IPS-11a (cell line): ENCODE measurements around the gene HNRNPM.
A peak's percentile ranks its signal among the peaks of the same experiment; 100 is the strongest.
"Not testable (repeated sequence)": the region's sequence is repeated elsewhere in the genome, so short reads cannot be mapped to it uniquely, and the experiment has no call there.

Experiments
- H3K4me3 ChIP-seq: one replicate; pipeline ENCODE4 v1.5.1; 2013; ENCODE audit warnings: low read depth, low read length, control low read depth

Gene HNRNPM

DNA sequence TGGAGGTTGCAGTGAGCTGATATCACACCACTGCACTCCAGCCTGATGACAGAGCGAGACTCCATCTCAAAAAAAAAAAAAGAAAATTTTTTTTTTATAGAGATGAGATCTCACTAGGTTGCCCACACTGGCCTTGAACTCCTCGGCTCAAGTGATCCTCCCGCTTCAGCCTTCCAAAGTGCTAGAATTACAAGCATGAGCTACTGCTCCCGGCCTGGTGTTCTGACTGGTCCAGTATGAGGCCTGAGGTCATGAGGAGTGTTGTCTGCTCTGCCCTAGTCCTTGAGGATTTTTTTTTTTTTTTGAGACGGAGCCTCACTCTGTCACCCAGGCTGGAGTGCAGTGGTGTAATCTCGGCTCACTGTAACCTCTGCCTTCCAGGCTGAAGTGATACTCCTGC lies 19.4 kb upstream of the HNRNPM start:
- not testable (repeated sequence) for H3K4me3 ChIP-seq

DNA sequence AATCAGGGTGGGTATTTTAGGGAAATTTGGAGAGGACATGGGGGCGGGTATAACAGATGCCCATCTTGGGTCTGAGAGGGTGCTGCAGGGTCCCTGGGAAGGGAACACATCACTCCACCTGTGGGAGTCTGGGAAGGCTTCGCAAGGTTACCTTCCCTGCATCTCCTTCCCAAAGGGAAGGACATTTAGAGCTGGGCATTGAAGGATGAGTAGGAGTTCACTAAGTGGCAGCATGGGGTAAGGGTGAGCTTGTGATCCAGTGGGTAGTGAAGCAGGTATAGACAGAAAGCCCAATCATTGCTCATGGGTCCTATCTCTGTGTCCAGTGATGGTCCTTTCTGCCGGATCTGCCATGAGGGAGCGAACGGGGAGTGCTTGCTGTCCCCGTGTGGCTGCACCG lies 18.5 kb upstream of the HNRNPM start:
- H3K4me3 ChIP-seq = no peak overlapping the region

- H3K4me3 ChIP-seq = no peak overlapping the region
Observed at GRCh38 chr19:8429044-8429443, 15.7 kb upstream of the HNRNPM start.

DNA sequence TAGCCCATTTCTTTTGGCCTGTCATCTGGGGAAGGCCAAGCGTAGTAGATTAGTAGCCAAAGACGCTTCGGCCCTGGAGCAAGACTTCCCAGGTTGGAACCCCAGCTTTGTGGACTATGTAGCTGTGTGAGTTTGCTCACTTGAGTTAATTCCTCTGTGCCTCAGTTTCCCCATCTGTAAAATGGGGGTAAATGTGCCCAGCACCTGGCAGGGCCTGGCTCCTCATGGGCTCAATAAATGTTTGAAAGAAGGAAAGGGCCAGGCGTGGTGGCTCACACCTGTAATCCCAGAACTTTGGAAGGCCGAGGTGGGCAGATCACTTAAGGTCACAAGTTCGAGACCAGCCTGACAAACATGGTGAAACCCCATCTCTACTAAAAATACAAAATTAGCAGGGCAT lies 14.9 kb upstream of the HNRNPM start:
- no peak overlapping the region for H3K4me3 ChIP-seq

GRCh38 chr19:8430650-8431049 lies 14.1 kb upstream of the HNRNPM start:
- H3K4me3 ChIP-seq = no peak overlapping the region

DNA sequence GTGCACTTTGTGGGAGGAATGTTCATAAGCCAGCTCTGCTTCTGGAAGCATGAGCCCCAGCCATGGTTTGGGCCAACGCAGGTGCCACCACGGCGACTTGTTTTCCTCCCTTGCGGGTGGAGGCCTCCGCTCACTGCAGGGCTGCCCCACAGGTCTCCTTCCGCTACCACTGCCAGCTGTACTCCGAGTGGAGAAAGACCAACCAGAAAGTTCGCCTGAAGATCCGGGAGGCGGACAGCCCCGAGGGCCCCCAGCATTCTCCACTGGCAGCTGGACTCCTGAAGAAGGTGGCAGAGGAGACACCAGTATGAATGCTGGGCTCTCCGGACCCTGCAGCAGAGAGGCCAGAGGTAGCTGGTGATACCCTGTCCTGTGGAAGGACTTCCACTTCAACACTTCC lies 6.5 kb upstream of the HNRNPM start:
- no peak overlapping the region for H3K4me3 ChIP-seq

DNA sequence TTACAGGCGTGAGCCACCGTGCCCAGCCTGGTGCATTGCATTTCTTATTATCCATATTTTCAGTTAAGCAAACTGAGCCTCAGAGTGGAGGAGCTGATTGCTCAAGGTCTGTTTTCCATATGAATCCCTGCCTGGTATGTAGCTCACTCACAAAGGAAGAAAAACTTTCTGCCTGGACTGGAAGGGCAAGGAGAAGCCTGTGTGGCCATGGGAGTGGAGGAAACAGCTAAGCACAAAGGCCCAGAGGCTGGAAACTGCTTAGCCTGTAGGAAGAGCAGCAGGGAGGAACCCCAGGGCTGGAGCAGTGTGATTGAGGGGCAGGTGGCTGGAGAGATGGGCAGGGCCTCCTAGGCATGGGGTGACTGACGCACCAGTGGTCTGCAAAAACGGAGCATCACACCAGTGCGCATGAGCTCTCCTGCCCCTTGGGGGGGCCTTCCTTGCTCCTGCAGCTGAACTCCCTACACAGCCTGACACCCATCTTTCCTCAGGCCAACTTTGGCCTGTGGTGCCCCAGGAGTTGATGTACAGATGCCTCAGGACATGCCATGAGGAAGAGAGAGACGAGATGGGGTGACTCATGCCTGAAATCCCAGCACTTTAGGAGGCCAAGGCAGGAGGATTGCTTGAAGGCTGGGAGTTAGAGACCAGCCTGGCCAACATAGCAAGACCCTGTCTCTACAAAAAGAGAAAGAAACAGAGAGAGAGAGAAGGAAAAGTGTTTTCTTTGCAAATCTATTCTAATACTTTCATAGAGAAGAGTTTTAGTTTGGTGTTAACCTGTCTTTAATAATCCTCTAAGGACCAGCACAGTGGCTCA lies 2.8 kb upstream of the HNRNPM start:
- no peak overlapping the region for H3K4me3 ChIP-seq

DNA sequence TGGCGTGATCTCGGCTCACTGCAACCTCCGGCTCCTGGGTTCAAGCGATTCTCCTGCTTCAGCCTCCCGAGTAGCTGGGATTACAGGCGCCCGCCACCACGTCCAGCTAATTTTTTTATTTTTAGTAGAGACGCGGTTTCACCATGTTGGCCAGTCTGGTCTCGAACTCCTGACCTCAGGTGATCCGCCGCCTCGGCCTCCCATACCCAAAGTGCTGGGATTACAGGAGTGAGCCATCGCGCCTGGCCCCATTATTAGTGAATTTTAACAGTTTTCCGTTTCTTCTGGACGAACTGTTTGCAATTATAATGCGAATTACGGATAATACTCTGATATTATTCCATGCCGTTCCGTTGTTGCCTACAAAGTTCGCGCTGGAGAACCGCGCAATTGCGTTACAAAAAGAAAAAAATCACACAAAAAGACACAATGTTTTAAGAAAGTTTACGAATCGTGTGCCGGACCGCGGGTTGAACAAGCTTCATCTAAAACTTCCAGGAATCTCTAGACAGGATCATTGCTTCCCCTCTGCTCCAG lies 567 bp upstream of the HNRNPM start:
- H3K4me3 ChIP-seq = peak overlapping the region; percentile 91

- peak overlapping the region; percentile 91 for H3K4me3 ChIP-seq
Observed at GRCh38 chr19:8445488-8446001, 770 bp downstream of the HNRNPM start.

GRCh38 chr19:8446061-8446709 lies 1.4 kb downstream of the HNRNPM start:
- H3K4me3 ChIP-seq = peak overlapping the region; percentile 91

GRCh38 chr19:8449830-8450229 lies 5.1 kb downstream of the HNRNPM start:
- no peak overlapping the region for H3K4me3 ChIP-seq

- H3K4me3 ChIP-seq = no peak overlapping the region
Observed at GRCh38 chr19:8451377-8451776, 6.6 kb downstream of the HNRNPM start.

DNA sequence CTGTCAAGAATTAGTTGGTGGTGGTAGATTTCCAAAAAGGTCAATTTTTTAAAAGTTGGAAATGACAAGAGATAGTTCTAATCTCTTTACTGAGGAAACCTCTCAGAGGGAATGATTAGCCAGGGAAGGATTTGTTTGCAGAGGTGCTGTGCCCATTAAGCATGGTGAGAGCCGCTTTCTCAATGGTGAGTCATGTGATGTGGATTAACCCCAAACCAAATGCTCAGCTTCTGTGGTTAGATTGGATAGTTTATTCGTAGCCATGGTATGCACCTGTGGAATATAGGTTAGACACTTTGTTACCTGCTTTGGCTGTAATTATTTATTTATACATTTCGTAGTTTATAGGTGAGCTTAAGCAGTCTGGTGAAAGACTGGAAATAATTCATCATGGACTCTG lies 7.1 kb downstream of the HNRNPM start:
- no peak overlapping the region for H3K4me3 ChIP-seq

- H3K4me3 ChIP-seq = no peak overlapping the region
Observed at GRCh38 chr19:8452446-8453123, 7.8 kb downstream of the HNRNPM start.

- H3K4me3 ChIP-seq = no peak overlapping the region
Observed at GRCh38 chr19:8453616-8454015, 8.8 kb downstream of the HNRNPM start.

DNA sequence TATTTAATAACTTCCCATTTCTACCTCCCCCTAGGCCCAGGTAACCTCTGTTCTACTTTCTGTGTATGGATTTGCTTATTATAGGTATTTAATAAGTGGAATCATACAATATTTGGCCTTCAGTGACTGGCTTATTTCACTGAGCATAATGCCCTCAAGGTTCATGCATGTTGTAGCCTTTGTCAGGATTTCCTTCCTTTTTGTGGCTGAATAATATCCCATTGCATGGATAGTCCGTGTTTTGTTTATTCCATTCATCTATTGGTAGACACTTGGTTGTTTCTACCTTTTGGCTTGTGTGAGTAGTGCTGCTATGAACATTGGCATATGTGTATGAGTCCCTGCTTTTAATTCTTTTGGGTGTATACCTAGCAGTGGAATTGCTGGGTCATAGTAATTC lies 9.4 kb downstream of the HNRNPM start:
- H3K4me3 ChIP-seq = no peak overlapping the region

DNA sequence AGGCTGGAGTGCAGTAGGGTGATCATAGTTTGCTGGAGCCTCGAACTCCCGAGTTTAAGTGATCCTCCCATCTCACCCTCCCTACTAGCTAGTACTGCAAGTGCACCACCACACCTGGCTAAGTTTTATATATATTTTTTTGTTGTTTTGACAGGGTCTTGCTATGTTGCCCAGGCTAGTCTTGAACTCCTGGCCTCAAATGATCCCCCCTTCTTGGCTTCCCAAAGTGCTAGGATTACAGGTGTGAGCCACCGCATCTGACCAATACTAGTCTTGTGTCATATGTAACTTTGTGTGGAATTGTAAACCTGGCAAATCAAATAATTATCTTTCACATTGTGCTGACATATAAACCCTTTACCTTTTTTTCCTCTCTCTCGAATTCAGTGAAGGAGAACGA lies 10.2 kb downstream of the HNRNPM start:
- H3K4me3 ChIP-seq = no peak overlapping the region

DNA sequence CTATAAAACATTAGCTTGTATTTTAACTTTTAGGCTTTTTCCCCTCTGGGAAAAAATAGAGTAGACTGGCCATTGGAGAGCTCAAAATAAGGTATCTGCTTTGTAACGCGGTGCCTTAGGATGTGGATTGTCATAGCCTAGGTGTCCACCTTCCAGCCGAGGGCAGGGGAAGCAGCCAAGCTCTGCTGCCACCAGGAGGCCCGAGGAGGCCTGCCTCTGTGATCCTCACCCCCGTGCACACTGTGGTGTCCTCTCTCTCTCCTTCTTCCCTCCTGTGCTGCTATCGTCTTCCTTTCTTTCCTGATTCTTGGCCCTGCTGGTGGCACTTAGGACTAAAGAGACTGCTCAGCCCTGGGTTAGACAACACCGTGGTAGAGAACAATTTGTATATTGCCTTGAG lies 11.3 kb downstream of the HNRNPM start:
- no peak overlapping the region for H3K4me3 ChIP-seq

GRCh38 chr19:8457209-8457608 lies 12.4 kb downstream of the HNRNPM start:
- no peak overlapping the region for H3K4me3 ChIP-seq

- no peak overlapping the region for H3K4me3 ChIP-seq
Observed at GRCh38 chr19:8457827-8458226, 13.1 kb downstream of the HNRNPM start.

- H3K4me3 ChIP-seq = no peak overlapping the region
Observed at GRCh38 chr19:8458380-8458779, 13.6 kb downstream of the HNRNPM start.

- no peak overlapping the region for H3K4me3 ChIP-seq
Observed at GRCh38 chr19:8459095-8459494, 14.3 kb downstream of the HNRNPM start.
